ENCODE measurements around the gene LY86. TPM values are rescaled to one million over a fixed set of nuclear protein-coding genes. Genes with fewer than 3 reads are reported as not detected.

LY86 gene
- total RNA-seq, 1 experiment from 2014 or later: not detected

GRCh38 chr6:6602262-6602661 is 13.7 kb downstream of the LY86 start:
- no peak overlapping the region for H3K27ac Mint-ChIP-seq
- no peak for TF ChIP-seq CTCF (conservative IDR thresholded peaks at IDR 0.05)

More at GRCh38 chr6:6602262-6602661, 13.7 kb downstream of the LY86 start:
- no peaks in the 10 kb centered on the region for H3K79me2 ChIP-seq (ENCODE audit: insufficient read depth, low read length)
- H3K23me2 ChIP-seq (ENCODE audit: insufficient read length, low read depth, low read length, poor library complexity, severe bottlenecking): no peaks in the 10 kb centered on the region
- H2BK12ac ChIP-seq (ENCODE audit: insufficient read length, low read depth, low read length): no peak overlapping the region
- no peak overlapping the region for H3K27ac ChIP-seq (ENCODE audit: insufficient read length, low read depth, low read length)
- no peak overlapping the region for H4K8ac ChIP-seq (replicated peaks; ENCODE audit: insufficient read length, low read depth, low read length)
- no peak overlapping the region for H3K23ac ChIP-seq (ENCODE audit: insufficient read length, low read depth, low read length)
- H2AFZ ChIP-seq (ENCODE audit: low read length): no peak overlapping the region
- H3K56ac ChIP-seq (ENCODE audit: insufficient read length, low read depth, low read length): no peak overlapping the region
- no peaks in the 10 kb centered on the region for H3K79me1 ChIP-seq (ENCODE audit: insufficient read depth, low read depth, low read length, poor library complexity, severe bottlenecking)
- no peak overlapping the region for H4K5ac ChIP-seq (ENCODE audit: insufficient read length, low read depth, low read length)
- no peak overlapping the region for H3K18ac ChIP-seq (ENCODE audit: insufficient read length, low read depth, low read length)
- no peak overlapping the region for H2BK5ac ChIP-seq (ENCODE audit: insufficient read length, low read length)
- no peaks in the 10 kb centered on the region for H3K27me3 ChIP-seq (ENCODE audit: insufficient read depth, low read length)
- DNase-seq: no peak
- no peak overlapping the region for H2BK120ac ChIP-seq (ENCODE audit: low read depth, low read length, poor library complexity, severe bottlenecking)
- H3K4ac ChIP-seq (ENCODE audit: low read depth, low read length): no peak overlapping the region
- WGBS (ENCODE audit: extremely low coverage, insufficient read length, low lambda C conversion rate): 100% methylated on average over 1 of the region's 5 CpGs
- no peak overlapping the region for H2AK5ac ChIP-seq (ENCODE audit: insufficient read length, low read length)
- H3K9me3 ChIP-seq (ENCODE audit: control insufficient read depth, low read depth, low read length): no peaks in the 10 kb centered on the region
- Mint-ChIP-seq H3K36me3 (ENCODE audit: insufficient read depth in 1 of 3, low read depth in 3 of 3) (peaks cover 0 to 5% (median 0%) of the 10 kb centered on the region in 3 experiments; a peak in 1 of 7 replicates), H3K4me3 (no peak overlapping the region), H3K4me1 (peaks cover 7 to 10% of the 10 kb centered on the region in 2 experiments), H3K27me3 (ENCODE audit: low read depth) (no peaks in the 10 kb centered on the region), H3K9me3 (no peaks in the 10 kb centered on the region)
- H3K4me2 ChIP-seq (ENCODE audit: insufficient read depth, insufficient read length, low read length): no peak overlapping the region
- no peak overlapping the region for H2BK20ac ChIP-seq (ENCODE audit: low read depth, low read length, poor library complexity, severe bottlenecking)
- no peak overlapping the region for H3K14ac ChIP-seq (ENCODE audit: insufficient read depth, low read length)
- peaks cover 2% of the 10 kb centered on the region; the same call in 1 of the 2 replicates for H3K4me1 ChIP-seq (ENCODE audit: insufficient read depth, low read length)
- no peaks in the 10 kb centered on the region for H4K20me1 ChIP-seq (ENCODE audit: control insufficient read depth, insufficient read depth, insufficient read length)
- H2BK15ac ChIP-seq (ENCODE audit: low read depth, low read length): no peak overlapping the region
- no peak overlapping the region for H3K9ac ChIP-seq (ENCODE audit: extremely low read depth, insufficient read length, low read length)
- H4K91ac ChIP-seq (ENCODE audit: insufficient read length, low read depth, low read length): no peak overlapping the region
- no peak overlapping the region for H3T11ph ChIP-seq (ENCODE audit: low read length)

Data from H9 (cell line).